Neutrophil (primary cell): Measurements from ENCODE around the gene SGCE.

Experiments
- H3K27ac ChIP-seq: fragments of 200-600 bp; sonication (generic); 2 replicates; pipeline ENCODE4 v1.5.1; 2016; ENCODE audit warnings: mild to moderate bottlenecking, moderate library complexity
- H3K27me3 ChIP-seq: fragments of 200-600 bp; sonication (generic); 2 replicates; pipeline ENCODE4 v1.6.0; 2016; ENCODE audit warnings: mild to moderate bottlenecking
- H3K36me3 ChIP-seq: fragments of 200-600 bp; sonication (generic); 2 replicates; pipeline ENCODE4 v1.5.1; 2017
- H3K4me1 ChIP-seq, 2 experiments: fragments of 200-600 bp in 1 of 2; sonication (generic) in 1 of 2; 1 replicate in 1 of 2; 2 replicates in 1 of 2; pipeline versions ENCODE4 v1.5.1 to v1.6.1; 2013 to 2016; ENCODE audit warnings: low read depth in 1 of 2, low read length in 1 of 2, mild to moderate bottlenecking in 1 of 2, moderate library complexity in 1 of 2; ENCODE audit not compliant: control insufficient read depth in 1 of 2, insufficient read depth in 1 of 2
- H3K4me3 ChIP-seq, 2 experiments: fragments of 200-600 bp in 1 of 2; sonication (generic) in 1 of 2; 1 replicate in 1 of 2; 2 replicates in 1 of 2; pipeline ENCODE4 v1.5.1; 2013 to 2016; ENCODE audit warnings: low read depth in 1 of 2, low read length in 1 of 2, mild to moderate bottlenecking in 1 of 2, moderate library complexity in 1 of 2
- H3K9me3 ChIP-seq: fragments of 200-600 bp; sonication (generic); 2 replicates; pipeline ENCODE4 v1.5.1; 2016
- CTCF ChIP-seq: fragments of 200-600 bp; sonication (generic); IDR thresholded peaks from 2 replicates; pipeline ENCODE4 v1.5.1; 2016; ENCODE audit warnings: antibody characterized with exemption

SGCE gene

GRCh38 chr7:94556028-94556427, 99.9 kb downstream of the SGCE start:
- no peaks in the 10 kb centered on the region for H3K36me3 ChIP-seq

GRCh38 chr7:94547126-94547525, 108.8 kb downstream of the SGCE start:
- TF ChIP-seq CTCF: no peak
- Histone ChIP-seq H3K27ac (no peak overlapping the region), H3K9me3 (no peaks in the 10 kb centered on the region), H3K27me3 (no peaks in the 10 kb centered on the region), H3K4me1 (no peaks in the 10 kb centered on the region), H3K4me3 (no peak overlapping the region), H3K36me3 (no peaks in the 10 kb centered on the region)

More at GRCh38 chr7:94556028-94556427, 99.9 kb downstream of the SGCE start:
- no peaks in the 10 kb centered on the region for H3K9me3 ChIP-seq
- no peaks in the 10 kb centered on the region for H3K4me1 ChIP-seq
- H3K27ac ChIP-seq: no peak overlapping the region
- no peaks in the 10 kb centered on the region for H3K27me3 ChIP-seq
- no peak overlapping the region for H3K4me3 ChIP-seq
- TF ChIP-seq CTCF: no peak

GRCh38 chr7:94540428-94540827, 115.5 kb downstream of the SGCE start:
- Histone ChIP-seq H3K4me1 (no peaks in the 10 kb centered on the region), H3K36me3 (peaks cover 16% of the 10 kb centered on the region), H3K4me3 (no peak overlapping the region), H3K27me3 (no peaks in the 10 kb centered on the region), H3K27ac (no peak overlapping the region), H3K9me3 (no peaks in the 10 kb centered on the region)
- TF ChIP-seq CTCF: no peak
